Thymus (tissue), 11 donors: ENCODE measurements around the gene SCN5A. TPM values are rescaled to one million over a fixed set of nuclear protein-coding genes. Genes with fewer than 3 reads are reported as not detected.

Experiments used
- DNase-seq, 9 donors: peaks; one replicate each; pipeline ENCODE4 v3.0.0-alpha.2; 2013; ENCODE audit warnings: low spot score in 9 of 9, low read depth in 6 of 9, missing footprints in 1 of 9
- H3K27ac ChIP-seq, 2 donors: one replicate each; pipeline ENCODE4 v1.5.1; 2013; ENCODE audit warnings: control low read depth in 1 of 2, low read depth in 1 of 2, low read length in 1 of 2, mild to moderate bottlenecking in 1 of 2, moderate library complexity in 1 of 2
- H3K27me3 ChIP-seq, 2 donors: one replicate each; pipeline ENCODE4 v1.5.1; 2013; ENCODE audit warnings: low read length in 1 of 2; ENCODE audit not compliant: control insufficient read depth in 2 of 2, insufficient read depth in 1 of 2
- H3K36me3 ChIP-seq, 2 donors: one replicate each; pipeline ENCODE4 v1.5.1; 2013; ENCODE audit warnings: low read length in 1 of 2, mild to moderate bottlenecking in 1 of 2, moderate library complexity in 1 of 2; ENCODE audit not compliant: control insufficient read depth in 2 of 2, insufficient read depth in 2 of 2
- H3K4me1 ChIP-seq, 2 donors: one replicate each; pipeline ENCODE4 v1.5.1; 2013; ENCODE audit warnings: low read length in 2 of 2; ENCODE audit not compliant: control insufficient read depth in 2 of 2, insufficient read depth in 2 of 2
- H3K4me3 ChIP-seq, 2 donors: one replicate each; pipeline ENCODE4 v1.5.1; 2013; ENCODE audit warnings: low read length in 2 of 2, control low read depth in 1 of 2, mild to moderate bottlenecking in 1 of 2
- H3K9me3 ChIP-seq, 2 donors: one replicate each; pipeline ENCODE4 v1.5.1; 2013; ENCODE audit warnings: low read length in 1 of 2, mild to moderate bottlenecking in 1 of 2; ENCODE audit not compliant: control insufficient read depth in 2 of 2, insufficient read depth in 1 of 2
- WGBS: extraction: QIAGEN DNeasy Blood & Tissue Kit; methylation state at CpG from one replicate; pipeline ENCODE4 v1.1.7; 2013; 5-methylcytosine and 5-hydroxymethylcytosine counted together
- polyA plus RNA-seq: library from polyadenylated mRNA; stranded (reverse); fragments of 200-250 nt; gene quantifications from one replicate; pipeline ENCODE4 v1.2.3, GENCODE V29; 2013
- total RNA-seq: library from RNA; stranded (reverse); fragments of 120-200 nt; gene quantifications from one replicate; pipeline ENCODE4 v1.2.4, GENCODE V29; 2013
- donor health status: healthy.

The SCN5A gene
- total and polyA plus RNA-seq, 2 donors = 0.05 to 0.09 TPM

DNA sequence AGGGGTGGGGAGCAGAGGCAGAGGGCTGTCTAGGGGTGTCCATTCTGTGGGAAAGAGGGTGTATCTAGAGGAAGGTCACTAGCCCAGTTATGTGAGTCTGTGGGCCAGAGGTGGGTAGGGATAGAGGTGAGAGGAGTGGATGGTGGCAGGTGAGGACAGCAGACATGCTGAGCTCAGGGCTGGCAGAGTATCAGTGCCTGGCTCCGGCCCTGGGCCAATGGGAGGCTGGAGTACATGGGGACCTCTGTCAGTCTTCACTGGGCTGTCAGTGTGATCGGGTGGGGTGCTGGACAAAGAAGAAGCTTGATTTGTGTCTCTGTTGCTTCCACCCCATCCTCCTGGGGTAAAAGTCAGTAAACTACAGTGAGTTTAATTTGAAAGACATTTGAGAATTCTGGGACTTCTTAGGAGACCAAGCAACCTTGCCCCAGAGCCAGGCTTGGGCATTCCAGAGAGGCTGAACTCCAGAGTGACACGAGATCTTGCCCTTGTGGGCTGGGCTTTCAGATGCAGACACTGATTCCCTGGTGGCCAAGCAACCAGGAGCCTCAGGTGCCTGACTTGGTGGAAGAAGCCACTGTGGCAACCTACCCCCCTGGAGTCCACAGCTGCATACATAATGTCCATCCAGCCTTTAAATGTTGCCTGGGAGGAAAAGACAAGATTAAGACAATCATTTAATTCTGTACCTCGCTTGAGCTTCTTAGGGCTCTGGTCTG is 92.7 kb downstream of the SCN5A start:
- 74% methylated on average over 4 of the region's 4 CpGs for WGBS
- DNase-seq = no peak
- H3K36me3 ChIP-seq = no peaks in the 10 kb centered on the region
- H3K4me3 ChIP-seq = no peak overlapping the region
- peaks cover 0 to 9% of the 10 kb centered on the region in 2 donors for H3K9me3 ChIP-seq
- no peaks in the 10 kb centered on the region for H3K4me1 ChIP-seq
- H3K27ac ChIP-seq = no peak overlapping the region
- H3K27me3 ChIP-seq = no peaks in the 10 kb centered on the region

DNA sequence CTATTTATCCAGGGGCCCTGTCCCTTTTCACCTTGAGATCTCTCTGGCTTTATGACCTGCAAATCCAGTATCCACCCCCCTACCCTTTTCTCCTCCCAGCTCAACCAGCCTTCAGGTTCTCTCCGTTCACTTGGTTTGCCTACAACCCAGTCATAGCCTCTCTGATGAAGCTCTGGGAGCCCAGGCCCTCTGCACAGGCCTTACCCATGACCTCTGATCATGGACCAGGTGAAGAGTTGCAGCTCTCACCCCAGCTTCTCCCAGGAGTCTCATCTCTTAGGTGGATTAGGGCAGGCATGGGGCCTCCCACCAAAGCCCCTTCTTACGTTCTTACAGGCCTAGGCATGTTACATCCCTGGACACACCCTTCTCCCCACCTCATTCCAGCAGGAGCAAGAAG is 93.6 kb downstream of the SCN5A start:
- H3K4me1 ChIP-seq = no peaks in the 10 kb centered on the region
- 93% methylated on average over 2 of the region's 2 CpGs for WGBS
- no peak overlapping the region for H3K27ac ChIP-seq
- DNase-seq = no peak
- H3K36me3 ChIP-seq = no peaks in the 10 kb centered on the region
- no peak overlapping the region for H3K4me3 ChIP-seq
- H3K27me3 ChIP-seq = no peaks in the 10 kb centered on the region
- H3K9me3 ChIP-seq = peaks cover 0 to 9% of the 10 kb centered on the region in 2 donors

DNA sequence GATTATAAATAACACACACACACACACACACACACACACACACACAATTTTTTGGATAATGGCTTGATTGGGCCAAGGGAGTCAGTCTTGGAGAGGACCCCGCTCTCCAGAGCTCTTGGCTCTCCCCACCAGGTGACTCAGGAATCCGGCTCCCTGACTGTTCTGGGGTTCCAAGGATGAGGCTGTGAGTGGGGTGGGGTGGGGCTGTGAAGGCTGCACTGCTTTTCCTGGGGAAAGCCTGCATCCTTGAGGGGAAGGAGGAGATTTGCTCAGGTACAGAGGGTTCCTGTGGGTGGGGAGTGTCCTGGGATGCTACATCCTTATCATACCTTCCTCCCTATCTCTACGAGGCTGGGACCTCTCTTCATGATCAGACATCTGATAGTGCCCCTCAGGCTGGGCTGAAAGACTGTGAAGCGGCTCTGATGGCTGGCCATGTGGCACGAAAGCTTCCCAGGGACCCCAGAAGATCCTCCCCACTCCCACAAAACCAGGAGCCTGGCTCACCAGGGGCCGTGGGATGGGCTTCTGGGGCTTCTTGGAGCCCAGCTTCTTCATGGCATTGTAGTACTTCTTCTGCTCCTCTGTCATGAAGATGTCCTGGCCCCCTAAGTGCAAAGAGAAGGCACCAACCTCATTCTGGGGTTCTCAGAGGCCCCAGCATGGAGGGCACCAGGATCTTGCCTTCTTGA is 94.2 kb downstream of the SCN5A start:
- WGBS = 91% methylated on average over 6 of the region's 6 CpGs
- Histone ChIP-seq H3K36me3 (no peaks in the 10 kb centered on the region), H3K27me3 (no peaks in the 10 kb centered on the region), H3K4me1 (no peaks in the 10 kb centered on the region), H3K27ac (no peak overlapping the region), H3K9me3 (peaks cover 0 to 9% of the 10 kb centered on the region in 2 donors), H3K4me3 (no peak overlapping the region)
- DNase-seq = no peak

DNA sequence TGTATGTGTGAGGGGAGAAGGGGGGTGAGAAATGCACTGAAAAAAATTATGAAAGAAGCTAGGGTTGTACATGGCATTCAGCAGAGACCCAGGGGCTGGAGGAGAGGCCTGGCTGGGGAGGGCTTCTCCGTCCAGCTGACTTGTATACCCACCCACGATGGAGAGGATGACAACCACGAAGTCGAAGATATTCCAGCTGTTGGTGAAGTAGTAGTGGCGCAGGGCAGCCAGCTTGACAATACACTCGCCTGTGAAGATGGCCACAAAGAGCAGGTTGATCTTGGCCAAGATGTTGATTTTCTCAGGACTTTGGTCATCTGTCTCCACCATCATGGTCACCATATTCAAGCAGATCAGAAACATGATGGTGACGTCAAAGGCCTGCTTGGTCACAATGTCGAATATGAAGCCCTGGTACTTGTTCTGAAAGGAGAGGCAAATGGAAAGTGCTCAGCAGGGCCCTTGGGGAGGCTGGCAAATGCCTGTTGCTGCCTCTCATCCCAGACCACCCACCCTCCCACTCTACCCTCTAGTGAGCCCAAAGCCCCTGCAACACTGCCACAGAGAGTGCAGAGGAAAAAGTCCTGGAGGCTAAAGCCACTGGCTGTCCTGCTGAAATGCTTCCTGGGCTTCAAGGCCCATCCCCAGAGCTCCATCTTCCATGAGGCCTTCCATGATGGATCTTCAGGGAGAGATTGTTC is 95.2 kb downstream of the SCN5A start:
- Histone ChIP-seq H3K27me3 (no peaks in the 10 kb centered on the region), H3K36me3 (no peaks in the 10 kb centered on the region), H3K27ac (no peak overlapping the region), H3K4me3 (no peak overlapping the region), H3K9me3 (peaks cover 0 to 12% of the 10 kb centered on the region in 2 donors), H3K4me1 (no peaks in the 10 kb centered on the region)
- WGBS = 97% methylated on average over 8 of the region's 8 CpGs
- no peak for DNase-seq

DNA sequence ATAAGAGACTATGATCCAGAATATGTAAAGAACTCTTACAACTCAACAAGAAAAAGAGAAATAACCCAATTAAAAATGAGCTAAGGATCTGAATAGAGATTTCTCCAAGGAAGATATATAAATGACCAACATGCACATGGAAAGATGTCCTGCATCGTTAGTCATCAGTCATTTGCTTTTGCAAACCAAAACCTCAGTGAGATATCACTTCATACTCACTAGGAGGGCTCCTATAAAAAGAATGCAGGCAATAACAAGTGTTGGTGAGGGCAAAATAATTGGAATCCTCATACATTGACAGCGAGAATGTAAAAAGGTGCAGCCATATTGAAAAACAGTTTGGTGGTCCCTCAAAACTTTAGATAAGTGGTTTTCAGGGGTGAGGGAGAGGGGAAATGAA is 96.4 kb downstream of the SCN5A start:
- peaks cover 0 to 12% of the 10 kb centered on the region in 2 donors for H3K9me3 ChIP-seq
- H3K27me3 ChIP-seq = no peaks in the 10 kb centered on the region
- H3K36me3 ChIP-seq = no peaks in the 10 kb centered on the region
- H3K4me1 ChIP-seq = peaks cover 6 to 7% of the 10 kb centered on the region in 2 donors
- 96% methylated on average over 2 of the region's 2 CpGs for WGBS
- no peak overlapping the region for H3K27ac ChIP-seq
- H3K4me3 ChIP-seq = no peak overlapping the region
- DNase-seq = no peak

DNA sequence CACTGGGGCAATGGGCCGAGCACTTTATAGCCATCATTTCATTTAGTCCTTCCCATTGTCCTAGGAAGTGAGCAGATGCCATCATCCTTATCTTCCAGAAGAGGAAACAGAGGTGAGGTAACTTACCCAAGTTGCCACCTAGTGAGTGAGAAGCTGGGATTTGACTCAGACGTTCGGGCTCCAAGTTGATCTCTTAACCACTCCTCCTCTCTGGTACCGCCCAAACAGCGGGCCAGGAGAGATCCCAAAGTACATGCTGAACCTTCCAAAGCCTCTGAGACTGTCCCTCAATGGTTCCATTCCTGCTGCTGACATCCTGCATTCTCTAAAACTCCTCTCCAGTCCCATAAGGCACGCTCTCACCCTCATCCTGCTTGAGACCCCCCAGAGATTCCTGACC is 97.1 kb downstream of the SCN5A start:
- DNase-seq = no peak
- no peak overlapping the region for H3K27ac ChIP-seq
- 89% methylated on average over 6 of the region's 6 CpGs for WGBS
- no peak overlapping the region for H3K4me3 ChIP-seq
- H3K9me3 ChIP-seq = peaks cover 0 to 12% of the 10 kb centered on the region in 2 donors
- no peaks in the 10 kb centered on the region for H3K36me3 ChIP-seq
- no peaks in the 10 kb centered on the region for H3K27me3 ChIP-seq
- peaks cover 11% of the 10 kb centered on the region in 2 donors for H3K4me1 ChIP-seq

DNA sequence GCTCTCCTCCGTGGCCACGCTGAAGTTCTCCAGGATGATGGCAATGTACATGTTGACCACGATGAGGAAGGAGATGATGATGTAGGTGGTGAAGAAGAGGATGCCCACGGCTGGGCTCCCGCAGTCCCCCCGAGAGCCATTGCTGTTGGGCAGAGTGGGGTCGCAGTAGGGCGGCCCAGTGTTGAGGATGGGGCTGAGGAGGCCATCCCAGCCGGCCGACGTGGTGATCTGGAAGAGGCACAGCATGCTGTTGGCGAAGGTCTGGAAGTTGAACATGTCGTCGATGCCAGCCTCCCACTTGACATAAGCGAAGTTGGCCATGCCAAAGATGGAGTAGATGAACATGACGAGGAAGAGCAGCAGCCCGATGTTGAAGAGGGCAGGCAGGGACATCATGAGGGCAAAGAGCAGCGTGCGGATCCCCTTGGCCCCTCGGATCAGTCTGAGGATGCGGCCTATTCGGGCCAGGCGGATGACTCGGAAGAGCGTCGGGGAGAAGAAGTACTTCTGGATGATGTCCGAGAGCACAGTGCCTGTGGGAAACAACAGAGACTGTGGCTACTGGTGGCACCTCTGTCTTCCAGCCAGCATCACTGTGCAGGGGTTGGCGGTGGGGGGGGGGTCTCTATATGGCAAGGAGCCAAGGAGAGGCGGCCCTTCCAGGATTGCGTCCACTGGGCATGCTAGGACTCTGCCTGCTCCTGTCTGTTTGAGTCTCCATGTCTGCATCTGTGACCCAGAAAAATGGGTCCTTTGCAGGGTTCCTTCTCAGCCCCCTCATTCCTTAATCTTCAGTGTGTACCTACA is 98.3 kb downstream of the SCN5A start:
- no peaks in the 10 kb centered on the region for H3K27me3 ChIP-seq
- WGBS = 97% methylated on average over 30 of the region's 30 CpGs

DNA sequence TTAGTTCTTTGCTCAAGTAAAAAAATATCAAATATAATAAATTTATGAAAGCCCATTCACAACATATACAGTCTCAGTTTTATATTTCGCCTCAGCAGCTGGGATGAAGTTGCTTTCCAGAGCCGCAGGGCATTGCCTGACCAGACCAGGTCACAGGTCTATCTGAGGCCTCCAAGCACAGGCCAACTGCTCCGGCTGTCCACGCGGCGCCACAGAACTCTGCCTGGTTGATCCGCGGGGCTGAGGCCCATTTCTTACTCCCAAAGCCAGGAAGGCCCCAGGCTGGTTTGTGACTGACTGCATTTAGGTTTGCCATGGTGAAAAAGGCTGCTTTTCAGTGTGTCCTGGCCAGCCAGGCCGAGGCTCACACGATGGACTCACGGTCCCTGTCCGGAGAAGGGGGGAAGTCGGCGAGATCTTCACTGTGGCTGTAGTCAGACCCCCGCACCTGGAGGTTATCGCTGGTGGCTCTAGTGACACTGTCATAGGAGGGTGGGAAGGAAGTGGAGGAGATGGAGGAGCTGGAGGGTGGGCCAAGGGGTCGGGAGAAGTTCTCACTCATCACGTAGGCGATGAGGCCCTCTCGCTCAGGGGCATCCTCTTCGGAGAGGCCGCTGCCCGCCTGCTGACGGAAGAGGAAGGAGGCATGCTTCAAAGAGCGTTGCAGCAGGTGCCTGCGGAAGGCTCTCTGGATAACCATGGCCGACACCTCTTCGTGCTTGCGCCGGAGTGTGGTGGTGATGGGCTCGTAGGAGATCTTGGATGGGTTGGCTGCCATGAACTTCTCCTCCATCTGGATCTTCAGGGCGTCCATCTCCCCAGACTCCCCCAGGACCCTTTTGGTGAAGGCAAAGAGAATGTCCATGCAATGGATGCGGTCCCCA is 99.3 kb downstream of the SCN5A start:
- Histone ChIP-seq H3K27ac (no peak overlapping the region), H3K27me3 (no peaks in the 10 kb centered on the region), H3K9me3 (peaks cover 0 to 12% of the 10 kb centered on the region in 2 donors), H3K4me1 (peaks cover 11% of the 10 kb centered on the region in 2 donors), H3K36me3 (no peaks in the 10 kb centered on the region), H3K4me3 (no peak overlapping the region)
- 97% methylated on average over 33 of the region's 33 CpGs for WGBS
- no peak for DNase-seq

More for the DNA sequence above, 98.3 kb downstream of the SCN5A start:
- H3K36me3 ChIP-seq = no peaks in the 10 kb centered on the region
- DNase-seq = no peak
- H3K27ac ChIP-seq = no peak overlapping the region
- peaks cover 11% of the 10 kb centered on the region in 2 donors for H3K4me1 ChIP-seq
- no peak overlapping the region for H3K4me3 ChIP-seq
- H3K9me3 ChIP-seq = peaks cover 0 to 12% of the 10 kb centered on the region in 2 donors
